Suprapubic skin (tissue), 4 donors: ENCODE measurements around the gene HAT1. TPM values are rescaled to one million over a fixed set of nuclear protein-coding genes. Genes with fewer than 3 reads are reported as not detected.
"Not testable (repeated sequence)": the region's sequence is repeated elsewhere in the genome, so short reads cannot be mapped to it uniquely, and the experiment has no call there.

ENCODE experiments used
- DNase-seq, 2 donors: peaks; one replicate each; pipeline ENCODE4 v3.0.0-alpha.2; 2019; ENCODE audit warnings: low spot score in 2 of 2
- H3K27ac ChIP-seq: fragments of 200-600 bp; sonication (generic); one replicate; pipeline ENCODE4 v1.5.1; 2019
- H3K27me3 ChIP-seq: fragments of 200-600 bp; sonication (generic); one replicate; pipeline ENCODE4 v1.5.1; 2019
- H3K36me3 ChIP-seq: fragments of 200-600 bp; sonication (generic); one replicate; pipeline ENCODE4 v1.5.1; 2019
- H3K4me1 ChIP-seq: fragments of 200-600 bp; sonication (generic); one replicate; pipeline ENCODE4 v1.5.1; 2019
- H3K4me3 ChIP-seq: fragments of 200-600 bp; sonication (generic); one replicate; pipeline ENCODE4 v1.5.1; 2019; ENCODE audit warnings: mild to moderate bottlenecking
- H3K9me3 ChIP-seq: fragments of 200-600 bp; sonication (generic); one replicate; pipeline ENCODE4 v1.5.1; 2019
- EP300 ChIP-seq: sonication (generic); formaldehyde crosslinking; IDR thresholded peaks from one replicate; pipeline ENCODE4 v1.6.1; 2017; ENCODE audit warnings: antibody characterized with exemption
- POLR2A ChIP-seq, 2 donors: fragments of 450-650 bp; IDR thresholded peaks; one replicate each; pipeline ENCODE4 v1.6.1; 2017; ENCODE audit warnings: antibody characterized with exemption in 2 of 2, mild to moderate bottlenecking in 2 of 2, moderate library complexity in 2 of 2
- POLR2AphosphoS5 ChIP-seq, 3 donors: sonication (generic); formaldehyde crosslinking; IDR thresholded peaks; one replicate each; pipeline ENCODE4 v1.6.1; 2017; ENCODE audit warnings: antibody characterized with exemption in 3 of 3
- WGBS: methylation state at CpG from one replicate; pipeline ENCODE4 v1.1.5; 2018; 5-methylcytosine and 5-hydroxymethylcytosine counted together
- total RNA-seq, 4 donors: library from RNA; depleted of rRNA; stranded (reverse); fragments of >200 nt; gene quantifications; one replicate each; pipeline ENCODE4 v1.1.0, GENCODE V29; 2016
- TF ChIP-seq, protein P1 (sequence below), 2 donors: fragments of 200-600 bp in 1 of 2; fragments of 450-650 bp in 1 of 2; sonication (generic) in 1 of 2; IDR thresholded peaks; one replicate each; pipeline ENCODE4 v1.5.1; 2016 to 2019; ENCODE audit warnings: antibody characterized with exemption in 2 of 2, mild to moderate bottlenecking in 1 of 2, moderate library complexity in 1 of 2

The HAT1 gene
- total RNA-seq, 4 donors from 2014 or later = 22.0 to 24.6 (median 23.7) TPM

DNA sequence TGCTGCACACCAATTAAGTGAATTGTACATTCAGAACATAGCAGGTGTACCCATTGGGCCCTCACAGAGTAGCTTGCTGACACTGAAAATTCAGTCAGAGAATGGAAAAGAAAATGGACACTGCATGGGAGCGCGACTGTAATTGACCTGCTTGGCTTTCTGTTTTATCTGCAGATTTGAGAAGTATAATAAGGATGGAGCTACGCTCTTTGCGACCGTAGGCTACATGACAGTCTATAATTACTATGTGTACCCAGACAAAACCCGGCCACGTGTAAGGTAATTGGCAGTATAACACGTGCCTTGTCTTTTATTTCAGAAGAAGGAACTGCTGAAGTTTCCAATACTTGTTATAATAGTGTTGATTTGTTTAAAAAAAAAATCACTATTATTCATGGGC, 44.0 kb downstream of the HAT1 start:
- H3K36me3 ChIP-seq = peaks cover 24% of the 10 kb centered on the region
- 96% methylated on average over 8 of the region's 8 CpGs for WGBS
- H3K27me3 ChIP-seq = no peaks in the 10 kb centered on the region

DNA sequence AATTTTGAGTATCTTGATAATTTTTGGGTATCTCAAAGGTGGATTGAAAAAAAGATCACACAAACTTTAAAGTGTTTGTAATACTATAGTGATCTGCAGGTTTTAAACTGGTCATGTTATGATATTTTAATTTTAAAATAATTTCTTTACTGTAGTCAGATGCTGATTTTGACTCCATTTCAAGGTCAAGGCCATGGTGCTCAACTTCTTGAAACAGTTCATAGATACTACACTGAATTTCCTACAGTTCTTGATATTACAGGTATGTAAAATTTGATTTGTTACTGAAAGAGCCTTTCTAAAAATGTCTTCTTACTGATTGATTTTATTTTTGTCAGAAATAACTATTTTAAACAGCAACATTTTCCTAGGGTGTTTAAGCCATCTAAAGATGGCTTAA, 44.4 kb downstream of the HAT1 start:
- H3K4me1 ChIP-seq = no peaks in the 10 kb centered on the region
- DNase-seq = no peak
- no peaks in the 10 kb centered on the region for H3K27me3 ChIP-seq
- H3K4me3 ChIP-seq = no peak overlapping the region
- no peak overlapping the region for H3K27ac ChIP-seq
- TF ChIP-seq POLR2AphosphoS5 (IDR thresholded peaks at IDR 0.05) (no peak), EP300 (no peak), POLR2A (IDR thresholded peaks at IDR 0.05) (no peak)
- TF ChIP-seq, protein P1, sequence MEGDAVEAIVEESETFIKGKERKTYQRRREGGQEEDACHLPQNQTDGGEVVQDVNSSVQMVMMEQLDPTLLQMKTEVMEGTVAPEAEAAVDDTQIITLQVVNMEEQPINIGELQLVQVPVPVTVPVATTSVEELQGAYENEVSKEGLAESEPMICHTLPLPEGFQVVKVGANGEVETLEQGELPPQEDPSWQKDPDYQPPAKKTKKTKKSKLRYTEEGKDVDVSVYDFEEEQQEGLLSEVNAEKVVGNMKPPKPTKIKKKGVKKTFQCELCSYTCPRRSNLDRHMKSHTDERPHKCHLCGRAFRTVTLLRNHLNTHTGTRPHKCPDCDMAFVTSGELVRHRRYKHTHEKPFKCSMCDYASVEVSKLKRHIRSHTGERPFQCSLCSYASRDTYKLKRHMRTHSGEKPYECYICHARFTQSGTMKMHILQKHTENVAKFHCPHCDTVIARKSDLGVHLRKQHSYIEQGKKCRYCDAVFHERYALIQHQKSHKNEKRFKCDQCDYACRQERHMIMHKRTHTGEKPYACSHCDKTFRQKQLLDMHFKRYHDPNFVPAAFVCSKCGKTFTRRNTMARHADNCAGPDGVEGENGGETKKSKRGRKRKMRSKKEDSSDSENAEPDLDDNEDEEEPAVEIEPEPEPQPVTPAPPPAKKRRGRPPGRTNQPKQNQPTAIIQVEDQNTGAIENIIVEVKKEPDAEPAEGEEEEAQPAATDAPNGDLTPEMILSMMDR (IDR thresholded peaks at IDR 0.05) = no peak
- H3K36me3 ChIP-seq = peaks cover 24% of the 10 kb centered on the region
- no peaks in the 10 kb centered on the region for H3K9me3 ChIP-seq

More for the DNA sequence above, 44.0 kb downstream of the HAT1 start:
- TF ChIP-seq EP300 (no peak), POLR2AphosphoS5 (IDR thresholded peaks at IDR 0.05) (no peak)
- H3K9me3 ChIP-seq = no peaks in the 10 kb centered on the region
- H3K4me1 ChIP-seq = no peaks in the 10 kb centered on the region
- no peak overlapping the region for H3K27ac ChIP-seq
- no peak for DNase-seq
- no peak overlapping the region for H3K4me3 ChIP-seq

DNA sequence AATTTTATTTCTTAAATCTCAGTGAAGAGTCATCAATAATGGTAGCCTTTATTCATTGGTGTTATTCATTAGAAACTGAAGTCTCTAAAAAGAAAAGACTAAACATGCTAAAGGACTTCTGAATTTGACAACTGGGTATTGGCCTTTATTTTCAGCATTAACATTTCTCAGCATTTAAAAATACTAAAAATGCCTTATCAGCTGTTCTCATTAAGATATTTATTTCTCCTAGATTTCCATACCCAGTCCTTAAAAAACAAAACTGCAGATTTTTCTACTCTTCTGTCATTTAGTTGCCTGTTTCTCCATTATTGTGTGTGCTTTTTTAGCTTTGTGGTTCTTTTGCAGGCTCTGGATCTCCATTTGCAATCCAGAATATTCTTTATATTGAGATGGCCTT, 46.2 kb downstream of the HAT1 start:
- no peaks in the 10 kb centered on the region for H3K27me3 ChIP-seq
- no peak overlapping the region for H3K4me3 ChIP-seq
- H3K27ac ChIP-seq = no peak overlapping the region
- TF ChIP-seq POLR2A (IDR thresholded peaks at IDR 0.05) = no peak
- no peak for TF ChIP-seq EP300
- no peak for TF ChIP-seq POLR2AphosphoS5 (IDR thresholded peaks at IDR 0.05)
- TF ChIP-seq, protein P1 (IDR thresholded peaks at IDR 0.05) = no peak
- no peak for DNase-seq
- H3K9me3 ChIP-seq = no peaks in the 10 kb centered on the region
- no peaks in the 10 kb centered on the region for H3K4me1 ChIP-seq
- H3K36me3 ChIP-seq = peaks cover 32% of the 10 kb centered on the region

DNA sequence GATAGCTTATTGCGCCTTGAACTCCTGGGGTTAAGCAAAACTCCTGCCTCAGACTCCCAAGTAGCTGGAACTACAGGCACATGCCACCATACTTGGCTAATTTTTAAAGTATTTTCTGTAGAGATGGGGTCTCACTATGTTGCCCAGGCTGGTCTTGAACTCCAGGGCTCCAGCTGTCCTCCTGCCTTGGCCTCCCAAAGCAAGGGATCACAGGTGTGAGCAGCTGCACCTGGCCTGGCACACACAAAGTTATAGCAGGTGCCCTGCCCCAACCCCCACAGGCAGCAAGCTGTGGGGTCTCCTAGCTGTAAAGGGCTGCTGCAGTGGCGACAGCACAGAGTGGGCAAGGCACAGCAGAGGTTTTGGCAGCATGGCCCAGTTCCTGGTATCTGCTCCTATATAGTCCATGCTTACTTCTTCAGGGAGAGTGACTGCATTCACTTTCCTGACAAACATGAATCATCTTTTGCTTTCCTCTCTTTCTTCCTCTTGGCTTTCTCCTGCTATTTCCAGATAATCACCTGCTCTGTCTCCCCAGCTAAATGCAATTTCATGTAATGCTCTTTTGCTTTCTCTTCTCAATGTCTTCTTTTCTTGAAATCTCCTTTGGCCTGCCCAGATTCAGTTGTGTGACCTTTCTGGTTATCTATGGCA, 50.2 kb downstream of the HAT1 start:
- H3K4me1 ChIP-seq = no peaks in the 10 kb centered on the region
- no peak overlapping the region for H3K27ac ChIP-seq
- peaks cover 34% of the 10 kb centered on the region for H3K36me3 ChIP-seq
- TF ChIP-seq POLR2A (IDR thresholded peaks at IDR 0.05) (no peak), EP300 (no peak), POLR2AphosphoS5 (IDR thresholded peaks at IDR 0.05) (no peak)
- TF ChIP-seq, protein P1 (IDR thresholded peaks at IDR 0.05) = no peak
- DNase-seq = no peak
- H3K9me3 ChIP-seq = no peaks in the 10 kb centered on the region
- no peaks in the 10 kb centered on the region for H3K27me3 ChIP-seq
- 93% methylated on average over 2 of the region's 2 CpGs for WGBS
- no peak overlapping the region for H3K4me3 ChIP-seq

DNA sequence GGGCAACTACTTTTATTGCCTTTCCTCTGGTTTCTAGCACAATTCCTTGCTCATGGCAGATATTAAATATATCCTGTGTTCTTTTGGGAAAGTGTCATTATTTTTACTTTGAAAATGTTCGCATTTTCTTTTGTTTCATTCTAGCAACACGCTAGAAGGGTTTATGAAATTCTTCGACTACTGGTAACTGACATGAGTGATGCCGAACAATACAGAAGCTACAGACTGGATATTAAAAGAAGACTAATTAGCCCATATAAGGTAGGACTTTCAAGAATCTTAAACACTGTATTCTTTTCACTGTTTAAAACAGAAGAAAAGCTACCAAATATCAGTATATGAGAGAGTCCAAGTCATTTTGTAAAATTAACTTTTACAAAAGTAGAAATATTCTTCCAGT, 56.8 kb downstream of the HAT1 start:
- WGBS = 98% methylated on average over 4 of the region's 4 CpGs
- no peak overlapping the region for H3K27ac ChIP-seq
- no peaks in the 10 kb centered on the region for H3K4me1 ChIP-seq
- TF ChIP-seq, protein P1 (IDR thresholded peaks at IDR 0.05) = no peak
- peaks cover 66% of the 10 kb centered on the region for H3K36me3 ChIP-seq
- DNase-seq = no peak
- no peaks in the 10 kb centered on the region for H3K27me3 ChIP-seq
- no peak overlapping the region for H3K4me3 ChIP-seq
- H3K9me3 ChIP-seq = no peaks in the 10 kb centered on the region

DNA sequence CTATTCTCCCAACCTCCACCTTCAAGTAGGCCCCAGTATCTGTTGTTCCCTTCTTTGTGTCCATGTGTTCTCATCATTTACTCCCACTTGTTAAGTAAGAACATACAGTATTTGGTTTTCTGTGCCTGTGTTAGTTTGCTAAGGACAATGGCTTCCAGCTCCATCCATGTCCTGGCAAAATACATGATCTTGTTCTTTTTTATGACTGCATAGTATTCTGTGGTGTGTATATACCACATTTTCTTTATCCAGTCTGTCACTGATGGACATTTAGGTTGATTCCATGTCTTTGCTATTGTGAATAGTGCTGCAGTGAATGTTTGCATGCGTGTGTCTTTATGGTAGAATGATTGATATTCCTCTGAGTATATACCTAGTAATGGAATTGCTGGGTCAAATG, 61.7 kb downstream of the HAT1 start:
- not testable (repeated sequence) for H3K27ac ChIP-seq, H3K4me3 ChIP-seq, H3K9me3 ChIP-seq, DNase-seq, H3K27me3 ChIP-seq, H3K4me1 ChIP-seq
- 100% methylated on average over 1 of the region's 1 CpG for WGBS
- H3K36me3 ChIP-seq = peaks cover 32% of the 10 kb centered on the region
